ENCODE results near the gene SPECC1L.

The SPECC1L gene

GRCh38 chr22:24416095-24416494, 145.5 kb downstream of the SPECC1L start:
- no peak for FAIRE-seq

- FAIRE-seq: no peak
Measured at GRCh38 chr22:24416611-24417010, 146.0 kb downstream of the SPECC1L start.

GRCh38 chr22:24417200-24417599, 146.6 kb downstream of the SPECC1L start:
- no peak for FAIRE-seq

- no peak for FAIRE-seq
Measured at GRCh38 chr22:24417901-24418641, 147.4 kb downstream of the SPECC1L start.

GRCh38 chr22:24418786-24419474, 148.3 kb downstream of the SPECC1L start:
- FAIRE-seq: no peak

GRCh38 chr22:24419475-24419850, 148.8 kb downstream of the SPECC1L start:
- FAIRE-seq: no peak

GRCh38 chr22:24420072-24420976, 149.7 kb downstream of the SPECC1L start:
- FAIRE-seq: no peak

GRCh38 chr22:24420977-24421343, 150.3 kb downstream of the SPECC1L start:
- no peak for FAIRE-seq

GRCh38 chr22:24421428-24421931, 150.8 kb downstream of the SPECC1L start:
- no peak for FAIRE-seq

- FAIRE-seq: no peak
Measured at GRCh38 chr22:24422102-24422665, 151.6 kb downstream of the SPECC1L start.

- no peak for FAIRE-seq
Measured at GRCh38 chr22:24423519-24424000, 152.9 kb downstream of the SPECC1L start.

GRCh38 chr22:24424001-24424900, 153.6 kb downstream of the SPECC1L start:
- no peak for FAIRE-seq

- no peak for FAIRE-seq
Measured at GRCh38 chr22:24424901-24425775, 154.5 kb downstream of the SPECC1L start.

GRCh38 chr22:24426436-24426835, 155.8 kb downstream of the SPECC1L start:
- FAIRE-seq: no peak

- FAIRE-seq: no peak
Measured at GRCh38 chr22:24426851-24427499, 156.3 kb downstream of the SPECC1L start.

GRCh38 chr22:24427500-24428164, 157.0 kb downstream of the SPECC1L start, which contains the start of gene ADORA2A:
TSS of gene ADORA2A (plus strand) at chr22:24427599. CDS start at chr22:24433405, 5,806 bp downstream.
- FAIRE-seq: no peak

- no peak for FAIRE-seq
Measured at GRCh38 chr22:24428751-24429410, 158.2 kb downstream of the SPECC1L start.
